Endometrial microvascular endothelial cells (primary cell): ENCODE data around the gene ENKUR. TPM values are rescaled to one million over a fixed set of nuclear protein-coding genes. Genes with fewer than 3 reads are reported as not detected.

Experiments
- in situ Hi-C: cut with HindIII; loops from 2 replicates; pipeline ENCODE4 v1.10.0; 2017; ENCODE audit warnings: low sequenced_read_pairs, low pct_unique_long_range_greater_than_20kb; ENCODE audit errors: inconsistent ontology term
- total RNA-seq: library from RNA; depleted of rRNA; stranded (reverse); fragments of >200 nt; gene quantifications from one replicate; pipeline ENCODE4 v1.2.3, GENCODE V29; 2015; ENCODE audit errors: inconsistent ontology term

Gene ENKUR
- total RNA-seq: not detected

GRCh38 chr10:25015828-25016375 lies at the start of gene ENKUR:
ENKUR (minus strand) TSS chr10:25016158; CDS start chr10:25015936, 222 bp downstream.
- in situ Hi-C loops: no loop called here

GRCh38 chr10:25064401-25064800 lies 48.4 kb upstream of the ENKUR start:
- in situ Hi-C loops: no loop called here

GRCh38 chr10:25063644-25064043 lies 47.7 kb upstream of the ENKUR start:
- in situ Hi-C loops: no loop called here

- in situ Hi-C loops: no loop called here
Observed at GRCh38 chr10:25063157-25063556, 47.2 kb upstream of the ENKUR start.

GRCh38 chr10:25061711-25062449 lies 45.9 kb upstream of the ENKUR start:
- in situ Hi-C loops: no loop called here

- in situ Hi-C loops: no loop called here
Observed at GRCh38 chr10:25061125-25061524, 45.2 kb upstream of the ENKUR start.

GRCh38 chr10:25059990-25060389 lies 44.0 kb upstream of the ENKUR start:
- in situ Hi-C loops: no loop called here

- in situ Hi-C loops: no loop called here
Observed at GRCh38 chr10:25057886-25058285, 41.9 kb upstream of the ENKUR start.

GRCh38 chr10:25056726-25057125 lies 40.8 kb upstream of the ENKUR start:
- in situ Hi-C loops: no loop called here

- in situ Hi-C loops: no loop called here
Observed at GRCh38 chr10:25052012-25052411, 36.1 kb upstream of the ENKUR start.

- in situ Hi-C loops: no loop called here
Observed at GRCh38 chr10:25050402-25050801, 34.4 kb upstream of the ENKUR start.

- in situ Hi-C loops: no loop called here
Observed at GRCh38 chr10:25049966-25050365, 34.0 kb upstream of the ENKUR start.

GRCh38 chr10:25048450-25048849 lies 32.5 kb upstream of the ENKUR start:
- in situ Hi-C loops: no loop called here

GRCh38 chr10:25047591-25048301 lies 31.8 kb upstream of the ENKUR start:
- in situ Hi-C loops: no loop called here

- in situ Hi-C loops: no loop called here
Observed at GRCh38 chr10:25047088-25047487, 31.1 kb upstream of the ENKUR start.

- in situ Hi-C loops: no loop called here
Observed at GRCh38 chr10:25046641-25047040, 30.7 kb upstream of the ENKUR start.

GRCh38 chr10:25039531-25039930 lies 23.6 kb upstream of the ENKUR start:
- in situ Hi-C loops: no loop called here

- in situ Hi-C loops: no loop called here
Observed at GRCh38 chr10:25038325-25038724, 22.4 kb upstream of the ENKUR start.

- in situ Hi-C loops: no loop called here
Observed at GRCh38 chr10:25036381-25036780, 20.4 kb upstream of the ENKUR start.

GRCh38 chr10:25029519-25029918 lies 13.6 kb upstream of the ENKUR start:
- in situ Hi-C loops: no loop called here
